HG03039 (cell line): ENCODE measurements around the gene SV2A.
"Not testable (repeated sequence)": the region's sequence is repeated elsewhere in the genome, so short reads cannot be mapped to it uniquely, and the experiment has no call there.

Experiments
- ATAC-seq: cut with Tn5 transposase; IDR thresholded peaks from one replicate; pipeline ENCODE4 v1.9.1; 2021; ENCODE audit warnings: mild to moderate bottlenecking, moderate library complexity; ENCODE audit not compliant: unreplicated experiment

The SV2A gene, protein sequence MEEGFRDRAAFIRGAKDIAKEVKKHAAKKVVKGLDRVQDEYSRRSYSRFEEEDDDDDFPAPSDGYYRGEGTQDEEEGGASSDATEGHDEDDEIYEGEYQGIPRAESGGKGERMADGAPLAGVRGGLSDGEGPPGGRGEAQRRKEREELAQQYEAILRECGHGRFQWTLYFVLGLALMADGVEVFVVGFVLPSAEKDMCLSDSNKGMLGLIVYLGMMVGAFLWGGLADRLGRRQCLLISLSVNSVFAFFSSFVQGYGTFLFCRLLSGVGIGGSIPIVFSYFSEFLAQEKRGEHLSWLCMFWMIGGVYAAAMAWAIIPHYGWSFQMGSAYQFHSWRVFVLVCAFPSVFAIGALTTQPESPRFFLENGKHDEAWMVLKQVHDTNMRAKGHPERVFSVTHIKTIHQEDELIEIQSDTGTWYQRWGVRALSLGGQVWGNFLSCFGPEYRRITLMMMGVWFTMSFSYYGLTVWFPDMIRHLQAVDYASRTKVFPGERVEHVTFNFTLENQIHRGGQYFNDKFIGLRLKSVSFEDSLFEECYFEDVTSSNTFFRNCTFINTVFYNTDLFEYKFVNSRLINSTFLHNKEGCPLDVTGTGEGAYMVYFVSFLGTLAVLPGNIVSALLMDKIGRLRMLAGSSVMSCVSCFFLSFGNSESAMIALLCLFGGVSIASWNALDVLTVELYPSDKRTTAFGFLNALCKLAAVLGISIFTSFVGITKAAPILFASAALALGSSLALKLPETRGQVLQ

DNA sequence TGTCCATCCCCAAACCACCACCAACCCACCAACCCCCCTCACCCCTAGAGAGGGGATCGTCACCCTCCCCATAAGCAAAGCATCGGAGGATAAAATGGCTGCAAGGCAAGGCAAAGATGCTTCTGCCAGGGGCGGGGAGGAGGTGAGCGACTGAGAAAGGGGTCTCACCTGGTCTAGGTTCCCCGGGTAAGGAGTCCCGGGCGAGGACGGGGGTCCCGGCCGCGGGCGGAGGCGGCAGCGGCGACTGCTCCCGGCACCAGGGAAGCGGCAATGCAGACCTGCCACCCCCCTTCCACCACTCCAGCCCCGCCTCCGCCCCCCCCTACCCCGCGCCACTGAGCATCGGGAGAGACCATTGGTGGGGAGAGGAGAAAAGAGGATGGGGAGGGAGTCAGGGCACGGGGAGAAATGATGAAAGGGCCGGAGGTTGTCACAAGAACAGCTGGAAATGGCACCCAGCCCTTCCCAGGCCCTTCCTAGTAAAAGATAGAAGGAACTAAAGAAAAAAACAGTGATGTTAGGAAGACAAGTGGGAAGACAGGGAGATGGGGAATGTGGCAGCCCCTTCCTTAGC, at the start of gene SV2A:
TSS of gene SV2A (minus strand) at position 274 of the 574 bp plus-strand sequence. CDS start 4,004 bp downstream, outside the sequence.
- ATAC-seq, result no peak

GRCh38 chr1:149967041-149967440, 49.4 kb upstream of the SV2A start:
- ATAC-seq, result no peak

GRCh38 chr1:149966405-149966804, 48.8 kb upstream of the SV2A start:
- ATAC-seq, result no peak

GRCh38 chr1:149965440-149965839, 47.8 kb upstream of the SV2A start:
- ATAC-seq, result no peak

DNA sequence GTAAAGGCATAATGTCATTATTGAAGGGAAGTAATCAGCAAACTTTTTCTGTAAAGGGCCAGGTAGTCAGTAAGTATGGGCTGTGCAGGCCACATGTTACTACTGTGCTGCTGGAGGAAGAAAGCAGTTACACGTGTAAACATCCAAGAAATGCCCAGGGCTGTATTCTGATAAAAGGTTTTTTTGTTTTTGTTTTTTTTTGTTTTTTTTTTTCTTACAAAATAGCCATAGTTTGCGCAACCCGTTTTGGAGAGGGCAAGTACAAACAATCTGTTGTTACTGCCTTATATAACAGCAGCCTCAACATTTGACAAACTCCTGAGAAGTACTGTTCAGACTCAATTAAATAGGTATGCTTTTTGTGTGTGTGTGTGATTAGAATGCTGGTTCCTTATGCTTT, 45.7 kb upstream of the SV2A start:
- no peak for ATAC-seq

- ATAC-seq, result no peak
Observed at GRCh38 chr1:149962736-149963135, 45.1 kb upstream of the SV2A start.

GRCh38 chr1:149962039-149962647, 44.5 kb upstream of the SV2A start:
- no peak for ATAC-seq

- ATAC-seq, result not testable (repeated sequence)
Observed at GRCh38 chr1:149957548-149957947, 39.9 kb upstream of the SV2A start.

- no peak for ATAC-seq
Observed at GRCh38 chr1:149949911-149950310, 32.3 kb upstream of the SV2A start.

DNA sequence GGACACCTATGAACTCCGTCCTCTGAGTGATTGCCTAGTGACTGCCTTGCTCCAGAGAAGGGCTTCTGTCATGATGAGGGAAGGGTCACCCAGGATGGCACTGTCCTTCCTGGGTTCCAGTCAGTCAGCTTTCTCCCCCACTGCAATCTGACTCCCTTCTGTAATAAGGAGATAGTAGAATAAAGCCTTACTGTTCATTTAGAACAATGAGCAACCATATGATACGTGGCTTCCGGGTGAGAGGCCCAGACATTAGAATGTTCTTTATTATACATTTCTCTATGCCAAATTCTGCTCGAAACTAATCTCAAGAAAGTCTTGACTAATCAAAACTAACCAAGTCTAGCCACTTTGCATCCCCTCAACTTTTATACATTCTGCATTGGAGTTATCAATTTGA, 27.6 kb upstream of the SV2A start:
- no peak for ATAC-seq

GRCh38 chr1:149942885-149943284, 25.2 kb upstream of the SV2A start:
- ATAC-seq, result no peak

DNA sequence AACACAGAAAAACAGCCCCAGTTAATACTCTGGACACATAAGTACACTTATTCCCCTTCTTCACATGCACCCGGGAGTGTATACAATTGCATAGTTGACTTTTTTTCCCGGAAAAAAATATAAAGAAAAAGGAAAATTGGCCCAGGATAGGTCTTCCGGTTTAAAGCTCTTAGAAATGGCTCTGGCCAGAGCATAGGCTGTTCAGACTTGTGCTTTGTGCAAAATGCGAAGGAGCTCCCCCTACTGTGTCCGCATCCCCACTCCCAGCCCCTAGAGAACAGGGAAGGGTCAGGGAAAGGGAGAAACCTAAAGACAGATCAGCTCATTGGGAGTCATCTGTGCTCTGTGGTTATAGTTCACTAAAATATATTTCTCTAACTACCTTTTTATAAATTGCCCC, 24.6 kb upstream of the SV2A start:
- no peak for ATAC-seq

GRCh38 chr1:149940427-149940826, 22.8 kb upstream of the SV2A start:
- ATAC-seq, result no peak

DNA sequence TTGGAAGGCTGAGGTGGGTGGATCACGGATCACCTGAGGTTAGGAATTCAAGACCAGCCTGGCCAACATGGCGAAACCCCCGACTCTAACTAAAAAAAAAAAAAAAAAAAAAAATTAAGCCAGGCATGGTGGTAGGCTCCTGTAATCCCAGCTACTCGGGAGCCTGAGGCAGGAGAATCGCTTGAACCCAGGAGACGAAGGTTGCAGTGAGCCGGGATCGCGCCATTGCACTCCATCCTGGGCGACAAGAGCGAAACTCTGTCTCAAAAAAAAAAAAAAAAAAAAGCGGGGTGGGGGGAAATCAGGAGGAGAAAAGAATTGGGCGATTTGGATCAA, 21.0 kb upstream of the SV2A start:
- ATAC-seq, result not testable (repeated sequence)

DNA sequence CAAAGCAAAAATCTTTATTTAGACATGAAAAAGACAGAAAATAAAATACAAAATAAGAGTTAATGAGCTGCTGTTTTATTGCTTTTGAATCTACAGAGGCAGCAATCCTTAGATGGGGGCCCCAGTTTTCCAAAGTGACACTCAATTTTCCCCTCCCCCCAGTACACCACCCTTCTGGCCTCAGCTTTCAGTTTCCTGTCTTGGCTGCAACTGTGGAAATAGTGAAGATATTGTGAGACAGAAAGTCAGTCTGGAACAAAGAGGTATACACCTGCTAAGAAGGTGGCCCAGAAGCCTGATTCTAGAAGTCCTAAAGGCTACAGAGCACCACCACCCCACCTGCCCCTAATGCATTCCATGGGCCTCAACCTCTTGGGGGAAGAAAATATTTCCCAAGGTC, 20.1 kb upstream of the SV2A start:
- no peak for ATAC-seq

- ATAC-seq, result no peak
Observed at GRCh38 chr1:149936992-149937705, 19.5 kb upstream of the SV2A start.

DNA sequence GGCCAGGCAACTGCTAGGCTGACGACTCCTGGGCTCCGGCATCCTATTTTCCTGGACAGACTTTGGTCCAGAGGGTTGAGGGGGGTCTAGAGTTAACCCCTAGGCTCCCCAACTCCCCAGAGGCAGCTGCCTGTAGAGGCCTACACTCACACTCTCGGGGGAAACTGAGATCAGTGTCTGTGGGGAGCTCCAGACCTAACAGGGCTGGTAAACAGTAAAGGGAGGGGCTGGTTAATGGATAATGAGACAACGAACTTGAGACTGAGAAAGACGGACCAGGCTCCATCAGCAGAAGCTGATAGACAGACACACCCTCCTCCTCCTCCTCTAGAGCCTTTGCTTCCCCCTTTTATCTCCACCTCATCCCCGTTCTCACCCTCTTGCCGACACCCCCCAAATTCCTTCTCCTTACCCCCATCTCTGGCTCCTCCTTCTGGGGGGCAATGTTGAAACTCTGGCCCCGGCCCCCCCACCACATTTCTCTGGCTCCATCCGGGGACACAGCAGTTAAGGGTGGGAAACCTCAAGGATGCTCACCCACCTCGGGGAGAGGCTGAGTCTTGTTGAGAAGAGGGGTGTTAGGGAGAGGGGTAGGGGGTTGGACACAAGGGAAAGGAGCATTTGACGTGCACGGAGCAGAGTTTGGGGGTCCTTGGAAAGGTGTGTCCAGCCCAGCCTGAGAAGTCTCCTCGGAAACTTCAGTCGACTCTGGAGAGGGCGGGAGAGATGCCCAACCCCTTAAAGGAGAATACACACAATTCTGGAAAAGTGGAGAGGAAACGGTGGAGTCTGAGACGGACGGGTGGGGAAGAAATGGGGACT, 18.7 kb upstream of the SV2A start, which contains the start of gene MTMR11:
TSS of gene MTMR11 (minus strand) at position 710 of the 822 bp plus-strand sequence. CDS start at position 478, 232 bp downstream.
- no peak for ATAC-seq

GRCh38 chr1:149934356-149934755, 16.7 kb upstream of the SV2A start:
- no peak for ATAC-seq

GRCh38 chr1:149933208-149933607, 15.6 kb upstream of the SV2A start:
- no peak for ATAC-seq

DNA sequence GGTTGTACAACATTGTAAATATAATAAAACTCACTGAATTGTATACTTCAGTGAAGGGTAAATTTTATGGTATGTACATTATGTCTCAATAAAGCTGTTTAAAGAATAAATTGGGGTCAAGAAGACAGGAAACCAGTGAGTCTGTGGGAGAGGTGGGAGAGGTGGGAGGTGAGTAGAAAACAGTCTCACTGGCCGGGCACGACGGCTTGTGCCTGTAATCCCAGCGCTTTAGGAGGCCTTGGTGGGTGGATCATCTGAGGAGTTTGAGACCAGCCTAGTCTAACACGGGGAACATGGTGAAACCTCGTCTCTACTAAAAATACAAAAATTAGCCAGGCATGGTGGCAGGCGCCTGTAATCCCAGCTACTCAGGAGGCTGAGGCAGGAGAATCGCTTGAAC, 14.8 kb upstream of the SV2A start:
- ATAC-seq, result no peak
